Activated naive CD4-positive, alpha-beta T cell (primary cell): ENCODE results near the gene CST9.
"Not testable (repeated sequence)": the region's sequence is repeated elsewhere in the genome, so short reads cannot be mapped to it uniquely, and the experiment has no call there.

Source experiments
- DNase-seq, 4 experiments: peaks; one replicate each; lab custom pipeline; 2025; lab: John Stamatoyannopoulos, UW

The CST9 gene

DNA sequence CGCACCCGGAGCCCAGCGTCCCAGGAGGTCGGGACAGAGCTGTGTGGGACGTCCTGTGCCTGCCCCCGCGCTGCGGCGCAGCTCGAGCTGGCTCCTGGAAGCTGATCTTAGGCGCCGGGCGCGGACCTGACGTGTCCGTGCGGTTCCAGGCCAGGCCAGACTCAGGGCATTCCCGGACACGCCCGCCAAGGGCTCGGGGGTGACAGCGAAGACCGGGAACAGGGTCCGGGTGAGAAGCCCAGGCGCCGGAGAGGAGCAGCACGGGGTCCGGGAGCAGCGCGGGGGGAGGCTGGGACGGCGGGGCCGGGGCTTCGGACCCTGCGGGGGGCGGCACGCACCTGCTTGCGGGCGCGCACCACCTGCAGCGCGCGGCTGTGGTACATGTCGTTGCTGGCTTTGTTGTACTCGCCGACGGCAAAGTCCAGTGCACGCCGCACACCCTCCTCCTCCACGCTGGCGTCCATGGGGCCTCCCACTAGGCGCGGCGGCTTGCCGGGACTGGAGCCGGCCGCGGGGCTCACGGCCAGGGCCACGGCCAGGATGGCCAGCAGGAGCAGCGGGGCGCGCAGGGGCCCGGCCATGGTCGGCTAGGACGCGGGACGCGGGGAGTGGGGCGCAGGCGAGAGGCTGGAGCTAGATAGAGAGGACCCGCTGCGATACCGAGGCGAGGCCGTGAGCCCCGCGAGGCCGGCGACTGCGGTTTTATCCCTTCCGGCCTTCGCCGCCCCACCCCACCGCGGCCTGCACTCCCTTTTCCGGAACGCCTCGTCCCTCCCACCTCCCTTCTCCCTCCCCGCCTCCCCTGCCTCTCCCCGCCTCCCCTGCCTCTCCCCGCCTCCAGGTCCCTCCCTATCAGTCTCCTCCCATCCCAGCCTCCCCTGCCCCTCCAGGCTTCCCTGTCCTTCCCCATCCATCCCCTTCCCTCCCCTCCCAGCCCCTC is 31.8 kb upstream of the CST9 start, which contains the start of gene CST3:
TSS of gene CST3 (minus strand) at position 674 of the 940 bp plus-strand sequence. CDS start at position 581, 93 bp downstream.
- no peak for DNase-seq

DNA sequence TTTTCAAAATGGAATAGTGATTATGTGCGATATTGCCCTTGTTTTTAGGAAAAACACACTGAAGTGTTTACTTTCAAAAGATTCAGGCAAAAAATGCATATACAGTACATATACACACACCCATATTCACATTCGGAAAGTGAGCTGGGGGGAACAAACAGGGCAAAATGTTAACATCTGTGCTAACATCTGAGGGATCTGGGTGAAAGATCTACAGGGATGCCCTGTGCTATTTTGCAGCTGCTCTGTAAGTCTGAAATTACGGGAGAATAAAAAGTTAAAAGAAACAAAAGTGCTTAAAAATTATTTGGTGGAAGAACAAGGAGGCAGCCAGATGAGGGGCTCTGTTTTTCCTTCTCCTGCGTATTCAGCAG is 31.2 kb upstream of the CST9 start:
- no peak for DNase-seq

- no peak for DNase-seq
These were observed 30.6 kb upstream of the CST9 start for GRCh38 chr20:23636182-23636907.

- not testable (repeated sequence) for DNase-seq
These were observed 30.0 kb upstream of the CST9 start for GRCh38 chr20:23635768-23636090.

- no peak for DNase-seq
These were observed 29.5 kb upstream of the CST9 start for GRCh38 chr20:23634985-23635767.

DNA sequence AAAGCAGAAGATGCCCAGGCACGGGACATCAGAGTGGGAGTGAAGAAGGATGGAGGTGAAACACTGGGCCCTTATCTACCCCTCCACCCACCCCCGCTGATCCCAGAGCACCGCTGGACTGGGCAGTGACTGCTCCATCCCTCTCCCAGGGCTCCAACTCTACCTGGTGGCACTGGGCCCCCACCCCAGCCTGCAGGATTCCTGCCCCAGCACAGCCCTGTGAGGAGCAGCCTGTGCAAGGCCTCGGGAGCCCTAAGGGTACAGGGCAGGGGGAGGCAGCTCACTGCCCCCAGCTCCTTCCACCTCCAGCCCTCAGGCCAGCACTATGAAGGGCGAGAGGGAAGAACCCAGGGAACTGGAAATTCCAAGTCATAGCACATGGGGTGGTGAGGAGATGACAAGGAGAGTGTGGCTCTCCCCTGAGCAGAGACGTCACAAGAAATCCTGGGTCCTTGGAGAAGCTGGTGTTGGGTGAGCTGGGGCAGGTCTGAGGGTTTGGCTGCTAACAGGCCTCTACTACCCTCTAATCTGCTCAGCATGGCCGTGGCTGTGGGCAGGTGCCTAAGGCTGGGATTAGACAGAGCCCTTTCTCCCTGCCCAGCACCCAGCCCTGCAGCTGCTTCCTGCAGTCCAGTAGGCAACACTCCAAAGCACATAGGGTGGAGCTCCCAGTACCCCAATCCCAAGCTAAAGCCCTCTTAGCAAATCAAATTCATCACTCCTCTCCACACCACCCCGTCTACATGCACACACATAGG is 28.5 kb upstream of the CST9 start:
- DNase-seq, result no peak

- DNase-seq, result no peak
These were observed 27.2 kb upstream of the CST9 start for GRCh38 chr20:23632711-23633573.

DNA sequence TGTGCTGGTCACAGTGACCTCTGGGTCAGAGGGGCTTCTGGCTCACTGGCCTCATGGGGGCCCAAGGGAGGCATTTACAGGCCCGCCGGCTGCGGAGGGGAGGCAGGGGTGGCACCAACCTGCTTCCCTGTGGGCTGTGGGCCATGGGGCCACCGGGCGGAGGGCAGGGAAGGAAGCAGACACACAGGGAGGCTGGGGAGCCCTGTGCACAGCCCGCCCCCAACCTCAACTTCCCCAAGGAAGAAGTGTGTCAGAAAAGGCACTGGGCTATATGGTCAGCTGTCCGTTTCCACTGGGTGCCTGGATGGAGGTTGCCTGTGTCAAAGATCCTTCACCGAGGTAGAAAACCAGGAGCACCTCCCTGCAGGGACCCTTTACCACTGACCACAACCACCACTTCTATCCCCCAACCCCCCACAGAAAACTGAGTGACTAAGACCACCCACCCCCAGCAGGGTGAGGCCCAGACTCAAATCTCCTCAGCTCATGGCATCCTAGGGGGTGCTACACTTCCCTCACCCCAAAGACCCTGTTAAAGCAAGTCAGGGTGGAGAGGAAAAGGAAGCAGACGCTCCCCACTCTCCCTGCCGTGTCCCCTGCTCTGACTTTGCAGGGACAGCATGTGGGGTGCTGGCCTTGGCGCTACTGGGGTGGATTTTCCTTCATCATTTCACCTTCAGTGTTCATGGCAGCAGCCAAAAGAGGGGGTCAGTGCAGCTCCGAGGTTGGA is 26.4 kb upstream of the CST9 start:
- DNase-seq, result no peak

DNA sequence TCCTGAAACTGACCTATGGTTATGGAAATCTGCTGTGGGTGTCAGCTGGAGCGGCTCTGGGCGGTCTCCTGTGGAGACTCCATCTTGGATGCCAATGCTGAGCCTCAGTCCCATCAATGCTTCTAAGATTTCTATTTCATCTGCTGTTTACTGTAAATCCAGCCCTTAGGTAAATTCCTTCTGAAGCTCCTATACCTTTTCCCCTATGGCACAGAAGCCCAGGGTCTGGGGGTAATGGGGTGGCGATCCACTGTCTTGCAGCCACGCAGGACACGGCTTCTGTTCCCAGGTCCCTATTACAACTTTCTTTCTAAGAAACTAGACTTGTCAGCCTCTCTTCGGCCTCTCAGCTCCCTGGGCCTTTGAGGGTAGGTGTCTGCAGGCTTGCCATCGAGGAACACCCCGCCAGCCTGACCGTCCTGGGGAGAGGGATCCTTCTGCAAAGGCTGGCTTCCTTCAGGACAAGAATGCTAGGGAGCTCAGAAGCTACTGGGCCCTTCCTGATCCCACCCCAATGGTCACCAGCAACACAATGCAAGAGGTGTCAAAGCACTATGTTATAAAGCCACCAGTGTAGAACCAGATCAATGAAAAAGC is 25.6 kb upstream of the CST9 start:
- DNase-seq, result no peak

- DNase-seq, result no peak
These were observed 24.7 kb upstream of the CST9 start for GRCh38 chr20:23630392-23630849.

DNA sequence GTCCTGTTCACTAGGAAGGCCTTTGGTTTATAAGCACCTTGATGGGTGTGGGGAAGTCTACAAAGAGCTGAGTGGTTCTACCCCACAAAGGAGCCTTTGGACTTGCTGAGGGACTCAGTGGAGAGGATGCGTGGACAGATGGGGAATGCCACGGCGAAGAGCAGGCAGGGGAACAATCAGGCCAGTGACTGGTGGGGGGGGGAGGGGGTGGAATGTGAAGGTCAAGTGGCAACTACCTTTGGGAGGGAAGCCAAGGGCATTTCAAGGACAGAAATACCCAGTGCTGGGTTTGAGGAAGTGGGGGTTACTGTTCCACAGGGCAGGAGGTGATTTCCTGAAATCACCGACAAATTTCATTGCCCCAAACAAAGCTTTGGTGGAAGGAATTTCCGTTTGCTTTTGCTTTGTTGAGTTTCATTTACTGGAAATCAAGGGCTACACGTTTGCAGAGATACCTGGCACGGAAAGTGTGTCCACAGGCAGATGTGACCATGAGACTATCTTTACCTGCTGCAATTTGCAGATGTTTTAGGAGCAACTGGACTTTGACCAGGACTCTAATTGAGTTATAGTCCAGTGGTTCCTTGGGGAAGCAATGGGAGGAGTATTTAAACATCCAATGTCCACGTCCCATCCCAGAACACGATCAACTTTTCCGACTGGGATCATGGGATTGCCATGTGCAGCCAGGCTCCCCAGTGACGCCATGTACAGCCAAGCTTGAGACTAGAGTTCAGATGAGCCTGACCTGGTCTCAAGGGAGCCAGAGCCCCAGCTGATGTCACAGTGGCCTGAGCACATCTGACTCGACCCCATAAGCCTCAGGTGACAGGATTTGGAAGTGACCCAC is 24.1 kb upstream of the CST9 start:
- DNase-seq, result no peak

DNA sequence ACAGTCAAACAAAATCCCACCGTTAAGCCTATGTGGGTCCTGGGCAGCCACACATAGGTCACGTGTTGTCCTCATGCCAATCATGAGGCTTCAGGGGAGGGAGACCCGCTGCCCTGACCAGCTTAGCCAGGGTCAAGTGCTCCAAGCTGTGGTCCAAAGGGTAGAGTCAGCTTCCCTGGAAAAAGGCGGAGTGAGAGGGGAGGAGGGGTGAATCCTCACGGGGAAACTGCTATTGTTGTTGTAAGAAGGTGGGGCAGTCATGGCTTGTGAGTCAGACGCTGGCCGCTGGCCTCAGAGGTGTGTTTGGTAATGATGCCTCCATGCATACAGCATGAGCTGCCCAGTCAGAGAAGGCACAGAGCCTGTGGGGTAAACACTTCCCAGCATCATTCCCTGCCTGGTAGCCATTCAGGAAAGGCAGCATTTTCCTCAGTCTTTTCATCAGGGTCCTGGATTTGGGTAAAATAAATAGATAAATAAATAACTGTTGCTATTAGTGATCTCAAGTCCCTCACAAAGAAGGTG is 23.4 kb upstream of the CST9 start:
- no peak for DNase-seq

- DNase-seq, result no peak
These were observed 22.8 kb upstream of the CST9 start for GRCh38 chr20:23628402-23629016.

DNA sequence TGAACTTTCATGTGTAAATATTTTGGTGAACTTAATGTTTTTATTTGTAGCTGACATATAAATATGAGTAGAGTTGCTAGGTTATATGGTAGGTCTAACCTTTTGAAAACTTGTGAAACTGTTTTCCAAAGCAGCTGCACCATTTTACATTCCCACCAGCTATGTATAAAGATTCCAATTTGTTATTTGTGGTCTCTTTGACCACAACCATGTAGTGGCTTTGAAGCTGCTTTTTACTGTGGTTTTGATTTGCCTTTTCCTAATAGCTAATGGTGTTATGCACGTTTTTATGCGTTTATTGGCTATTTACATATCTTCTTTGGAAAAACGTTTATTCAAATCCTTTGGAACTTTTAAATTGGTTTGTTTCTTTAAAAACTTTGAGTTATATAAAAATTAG is 21.8 kb upstream of the CST9 start:
- DNase-seq, result no peak

DNA sequence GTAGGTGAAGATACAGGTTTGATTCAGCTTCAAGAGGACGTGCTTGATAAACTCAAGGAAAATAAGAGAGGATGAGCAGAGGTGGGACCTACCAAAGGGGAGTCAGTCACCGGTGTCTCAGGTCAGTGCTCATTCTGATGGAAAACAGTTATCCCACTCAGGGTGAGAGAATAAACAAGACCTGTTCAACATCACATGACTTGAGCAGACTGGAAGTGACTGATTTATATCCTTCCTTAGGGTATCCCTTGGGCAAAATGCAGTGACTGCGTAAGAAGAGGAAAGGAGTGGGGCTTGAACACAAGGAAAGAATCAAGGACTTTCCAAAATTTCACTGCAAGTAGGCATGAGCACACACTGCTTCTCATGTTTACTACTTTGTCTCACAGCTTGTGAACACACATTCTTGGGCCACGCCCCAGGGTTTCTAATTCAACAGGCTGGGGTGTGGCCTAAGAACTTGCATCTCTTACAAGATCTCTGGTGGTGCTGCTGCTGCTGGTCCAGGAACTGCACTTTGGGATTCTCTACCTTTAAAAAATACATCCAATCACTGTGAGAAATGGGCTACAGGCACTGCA is 20.4 kb upstream of the CST9 start:
- no peak for DNase-seq

DNA sequence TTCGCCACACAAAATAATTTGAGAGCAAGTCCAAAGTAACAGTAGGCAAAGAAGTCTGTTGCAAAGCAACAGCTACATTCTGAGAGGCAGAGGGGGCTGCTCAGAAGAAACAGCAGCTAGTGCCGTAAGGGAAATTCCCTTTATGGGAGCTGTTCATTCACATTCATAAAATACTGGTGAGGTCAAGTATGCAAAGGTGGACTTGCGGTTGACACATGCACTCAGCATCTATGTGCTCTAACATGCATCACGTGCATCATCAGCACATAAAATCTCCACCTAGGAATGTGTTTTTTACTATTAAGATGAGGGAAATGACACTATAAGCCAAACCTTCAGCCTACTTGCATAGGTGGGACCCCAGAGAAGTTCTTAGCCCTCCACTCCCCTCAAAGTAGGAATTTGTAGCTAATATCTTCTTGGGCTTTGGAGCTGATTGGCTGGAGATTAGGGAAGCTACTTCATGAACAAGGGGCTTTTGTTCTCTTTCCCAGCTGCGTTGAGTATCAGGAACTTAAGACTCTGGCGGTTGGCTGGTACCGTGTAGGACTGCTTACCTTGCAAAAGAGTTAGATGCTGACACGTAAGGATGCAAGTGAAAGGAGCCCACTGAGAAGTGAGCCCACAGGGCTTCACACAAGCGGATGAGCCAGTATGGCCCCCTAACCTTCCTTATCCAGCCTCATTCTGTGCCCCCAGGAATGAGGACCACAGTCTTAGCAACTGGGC is 19.7 kb upstream of the CST9 start:
- DNase-seq, result no peak

DNA sequence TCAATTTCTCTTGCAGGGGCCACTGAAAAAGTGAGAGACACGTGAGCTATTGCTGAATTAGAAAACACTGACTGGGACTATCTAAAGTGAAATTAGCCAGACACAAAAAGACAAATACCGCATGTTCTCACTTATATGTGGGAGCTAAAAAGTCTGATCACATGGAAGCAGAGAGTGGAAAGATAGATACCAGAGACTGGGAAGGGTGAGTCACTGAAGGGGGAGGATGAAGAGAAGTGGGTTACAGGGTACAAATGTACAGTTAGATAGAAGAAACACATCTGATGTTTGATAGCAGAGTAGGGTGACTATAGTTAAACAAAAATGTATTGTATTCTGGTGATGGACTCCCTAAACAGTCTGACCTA is 18.6 kb upstream of the CST9 start:
- no peak for DNase-seq
